IPS DF 19.7 (cell line): Measurements from ENCODE around the gene HES7.
"Not testable (repeated sequence)": the region's sequence is repeated elsewhere in the genome, so short reads cannot be mapped to it uniquely, and the experiment has no call there.

ENCODE experiments used
- DNase-seq: peaks from one replicate; pipeline ENCODE4 v3.0.0-alpha.2; 2013; ENCODE audit warnings: low read depth, low spot score

The HES7 gene

DNA sequence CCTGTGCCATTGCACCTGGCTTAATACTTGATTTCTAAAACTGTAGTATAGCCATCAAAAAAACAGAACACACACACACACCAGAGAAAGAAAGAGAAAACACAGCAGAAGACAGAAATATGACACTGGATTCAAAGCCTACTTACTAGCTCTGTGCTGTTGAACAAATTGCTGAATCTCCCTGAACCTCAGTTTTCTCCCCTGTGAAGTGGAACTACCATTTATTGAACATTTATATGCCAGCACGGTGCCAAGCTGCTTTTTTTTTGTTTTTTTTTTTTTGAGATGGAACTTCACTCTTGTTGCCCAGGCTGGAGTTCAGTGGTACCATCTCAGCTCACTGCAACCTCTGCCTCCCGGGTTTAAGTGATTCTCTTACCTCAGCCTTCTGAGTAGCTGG is 23.1 kb downstream of the HES7 start:
- no peak for DNase-seq

DNA sequence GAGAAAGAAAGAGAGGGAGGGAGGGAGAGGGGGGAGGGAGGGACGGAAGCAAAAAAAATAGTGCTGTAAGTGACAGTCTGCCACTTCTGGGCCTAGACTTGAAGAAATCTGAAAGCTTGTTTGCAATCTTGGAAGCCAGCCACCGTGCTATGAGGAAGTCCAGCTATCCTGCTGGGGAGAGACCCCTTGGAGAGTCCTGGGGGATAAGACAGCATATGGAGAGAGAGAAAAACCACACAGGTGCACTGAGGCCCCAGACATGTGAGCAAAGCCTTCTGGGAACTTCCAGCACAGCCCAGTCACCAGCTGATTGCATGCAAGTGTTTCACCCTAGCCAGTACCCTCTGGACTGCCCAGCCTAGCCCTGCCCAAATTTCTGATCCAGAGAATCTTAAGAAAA is 23.8 kb downstream of the HES7 start:
- no peak for DNase-seq

- DNase-seq: no peak
Observed at GRCh38 chr17:8096541-8096940, 27.4 kb downstream of the HES7 start.

DNA sequence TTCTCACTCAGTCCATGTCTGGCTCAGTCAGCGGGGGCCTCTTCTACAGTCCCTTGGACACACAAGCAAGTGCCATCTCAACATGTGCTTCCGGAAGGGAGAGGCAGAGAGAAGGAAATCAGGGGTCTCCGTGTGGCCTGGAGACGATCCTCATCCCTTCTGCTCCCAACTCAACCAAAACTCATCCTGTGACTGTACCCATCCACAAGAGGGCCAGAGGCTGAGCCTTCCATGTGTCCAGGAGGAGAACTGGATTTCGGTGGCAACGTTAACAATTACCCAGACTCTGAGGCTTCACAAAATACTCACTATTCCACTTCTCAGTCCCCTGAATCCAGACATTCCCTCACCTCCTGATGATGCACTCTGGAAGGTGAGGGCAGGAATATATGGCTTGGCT is 28.5 kb downstream of the HES7 start:
- no peak for DNase-seq

GRCh38 chr17:8091033-8091687 is 32.7 kb downstream of the HES7 start:
- DNase-seq: no peak

GRCh38 chr17:8089728-8090127 is 34.2 kb downstream of the HES7 start:
- DNase-seq: no peak

DNA sequence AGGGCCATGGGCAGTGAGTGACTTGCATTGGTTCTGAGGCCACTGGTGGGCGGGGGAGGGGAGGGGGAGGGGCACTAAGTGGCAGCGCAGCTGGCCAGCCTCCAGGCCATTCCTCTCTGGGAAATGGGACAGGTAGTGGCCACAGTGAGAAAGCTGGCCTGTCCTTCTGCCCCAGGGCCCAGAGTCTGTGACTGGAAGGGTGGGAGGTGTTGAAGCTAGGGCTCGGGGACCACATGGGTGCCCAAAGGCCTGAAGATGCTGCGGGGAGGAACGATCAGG is 36.0 kb downstream of the HES7 start:
- DNase-seq: no peak

- no peak for DNase-seq
Observed at GRCh38 chr17:8087075-8087951, 36.6 kb downstream of the HES7 start, which contains the start of gene ALOX12B. Gene ALOX12B, minus strand, starts transcription at chr17:8087716. Its CDS starts 274 bp downstream, at chr17:8087442.

GRCh38 chr17:8084250-8084649 is 39.7 kb downstream of the HES7 start:
- DNase-seq: no peak

DNA sequence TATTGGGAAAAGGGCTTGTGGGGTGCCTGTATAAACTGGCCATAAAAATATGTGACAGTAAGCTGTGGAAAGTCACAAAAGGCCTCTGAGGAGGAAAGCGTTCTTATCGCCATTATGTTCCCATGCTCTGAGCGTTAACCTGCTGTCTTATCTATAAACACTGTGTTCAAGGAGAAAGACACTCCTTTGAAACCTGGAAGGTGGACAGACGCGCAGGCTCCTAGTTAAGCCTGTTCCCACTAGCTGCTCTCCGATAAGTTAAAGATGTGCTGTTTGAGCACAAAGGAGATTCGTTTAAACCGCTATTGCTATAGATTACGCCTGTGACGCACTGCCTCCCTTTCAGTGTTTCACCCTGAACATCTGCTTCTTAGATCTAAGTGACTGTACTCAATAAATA is 41.6 kb downstream of the HES7 start:
- DNase-seq: no peak

DNA sequence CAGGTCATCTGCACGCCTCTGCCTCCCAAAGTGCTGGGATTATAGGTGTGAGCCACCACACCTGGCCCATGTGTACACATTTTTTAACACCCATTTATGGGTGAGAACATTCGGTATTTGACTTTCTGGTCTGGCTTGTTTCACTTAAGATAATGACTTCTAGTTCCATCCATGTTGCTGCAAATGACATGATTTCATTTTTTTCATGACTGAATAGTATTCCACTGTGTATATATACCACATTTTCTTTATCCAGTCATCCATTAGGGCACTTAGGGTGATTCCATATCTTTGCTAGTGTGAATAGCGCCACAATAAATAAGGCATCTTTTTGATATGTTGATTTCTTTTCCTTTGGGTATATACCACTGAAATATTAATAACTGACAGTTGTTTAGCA is 42.0 kb downstream of the HES7 start:
- DNase-seq: no peak

DNA sequence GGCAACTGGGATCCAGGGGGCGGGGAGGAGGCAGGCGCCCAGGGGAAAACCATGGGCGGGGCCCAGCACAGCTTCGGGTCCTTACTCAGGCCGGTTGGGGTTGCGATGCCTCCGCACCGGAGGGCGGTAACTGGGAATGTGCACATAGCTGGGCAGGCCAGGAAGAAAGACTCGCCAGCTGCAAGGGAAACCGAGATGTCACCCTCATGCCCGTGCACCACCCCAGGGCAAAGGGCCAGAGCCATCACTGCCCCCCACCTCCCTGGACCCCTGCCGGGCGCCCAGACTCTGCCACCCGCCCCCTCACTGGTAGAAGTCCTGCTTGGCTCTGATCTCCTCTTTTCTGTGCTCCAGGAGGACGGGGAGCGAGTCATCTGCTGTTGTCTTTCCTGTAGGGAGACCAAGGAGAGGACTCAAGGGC is 43.1 kb downstream of the HES7 start:
- DNase-seq: no peak

- DNase-seq: no peak
Observed at GRCh38 chr17:8080208-8080798, 43.6 kb downstream of the HES7 start.

DNA sequence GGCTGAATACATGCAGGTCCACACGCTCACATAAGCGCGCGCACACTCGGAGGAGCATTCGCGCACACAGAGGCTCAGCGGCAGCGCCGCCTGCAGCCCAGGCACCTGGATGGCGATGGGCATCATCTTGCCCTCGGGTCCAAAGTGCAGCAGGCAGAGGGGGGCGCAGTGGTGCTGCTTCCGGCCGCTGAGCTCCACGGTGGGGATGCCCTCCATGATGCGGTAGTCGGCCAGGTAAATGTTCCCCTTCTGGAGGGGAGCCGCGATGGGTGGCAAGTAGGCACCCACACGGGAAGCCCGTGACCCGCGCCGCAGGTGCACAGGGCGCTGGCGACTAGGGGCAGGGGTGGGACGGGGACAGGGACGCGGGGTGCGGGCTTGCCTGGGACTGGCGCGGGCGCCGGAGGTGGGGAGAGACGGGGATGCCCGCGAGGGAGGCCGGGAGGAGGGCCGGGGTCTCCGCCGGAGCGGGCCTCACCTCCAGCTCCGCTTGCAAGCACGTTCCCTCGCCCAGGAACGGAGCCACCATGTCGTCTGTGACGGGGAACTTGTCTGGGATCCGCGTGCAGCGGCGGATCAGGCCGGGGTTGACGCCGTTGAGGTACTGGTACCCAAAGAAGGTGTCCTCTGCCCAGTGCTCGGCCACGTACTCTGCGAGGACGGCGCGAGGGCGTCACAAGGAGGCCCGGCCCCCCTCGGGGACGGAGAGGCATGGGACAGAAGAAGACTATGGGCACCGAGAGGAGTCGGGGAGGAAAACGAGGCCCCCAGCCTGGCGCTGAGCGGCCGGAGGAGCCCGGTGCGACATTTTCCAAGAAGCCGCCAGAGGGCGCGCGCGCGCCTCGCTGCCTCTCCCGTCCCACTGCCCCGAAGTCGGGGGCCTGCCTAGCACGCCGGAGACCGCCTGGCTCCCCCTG is 44.4 kb downstream of the HES7 start:
- no peak for DNase-seq

DNA sequence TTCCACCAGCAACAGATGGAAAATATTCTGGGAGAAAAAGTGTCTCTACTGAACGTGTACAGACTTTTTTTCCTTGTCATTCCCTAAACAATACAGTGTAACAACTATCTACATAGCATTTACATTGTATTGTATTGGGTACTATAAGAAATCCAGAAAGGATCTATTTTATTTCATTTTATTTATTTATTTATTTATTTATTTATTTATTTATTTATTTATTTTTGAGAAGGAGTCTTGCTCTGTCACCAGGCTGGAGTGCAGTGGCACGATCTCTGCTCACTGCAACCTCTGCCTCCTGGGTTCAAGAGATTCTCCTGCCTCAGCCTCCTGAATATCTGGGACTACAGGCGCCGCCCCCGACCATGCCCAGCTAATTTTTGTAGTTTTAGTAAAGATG is 46.0 kb downstream of the HES7 start:
- DNase-seq: not testable (repeated sequence)

- DNase-seq: no peak
Observed at GRCh38 chr17:8076502-8077266, 47.2 kb downstream of the HES7 start.

GRCh38 chr17:8075574-8076342 is 48.1 kb downstream of the HES7 start:
- no peak for DNase-seq

DNA sequence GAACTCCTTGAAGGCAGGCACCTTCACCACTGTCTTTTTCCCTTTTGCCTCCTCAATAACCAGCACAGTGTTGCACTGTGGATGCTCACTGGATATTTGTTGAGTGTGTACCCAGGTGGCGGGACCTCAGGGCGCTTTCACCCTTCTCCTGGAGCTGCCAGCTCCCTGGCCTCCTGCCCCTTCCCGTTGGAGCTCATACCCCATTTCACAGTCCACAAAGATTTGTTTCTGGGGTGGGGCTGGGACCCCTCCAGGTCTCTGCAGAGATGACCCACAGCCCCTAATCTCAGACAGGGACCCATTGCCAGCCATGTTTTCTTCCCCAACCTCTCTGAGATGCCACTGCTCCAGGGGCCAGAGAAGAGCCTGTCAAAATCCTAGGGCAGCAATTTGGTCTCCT is 48.8 kb downstream of the HES7 start:
- DNase-seq: no peak

DNA sequence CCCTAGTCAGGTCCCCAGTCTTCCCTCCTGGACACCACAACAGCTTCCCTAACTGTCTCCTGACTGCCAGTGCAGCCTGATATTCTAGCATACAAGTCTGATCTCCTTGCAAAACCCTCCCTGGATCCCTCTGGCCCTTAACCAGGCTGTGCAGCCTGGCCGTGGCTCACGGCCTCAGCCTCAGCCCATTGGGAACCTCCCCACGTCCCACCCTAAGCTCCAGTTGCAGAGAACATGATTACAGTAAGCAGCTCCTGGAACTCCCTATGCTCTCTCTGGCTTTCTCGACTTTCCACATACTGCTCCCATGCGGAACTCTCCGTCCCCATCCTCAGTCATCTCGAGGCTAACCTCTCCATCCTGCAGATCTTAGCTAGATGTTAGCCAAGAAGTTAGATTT is 49.4 kb downstream of the HES7 start:
- no peak for DNase-seq
